HG02852 (cell line): Measurements from ENCODE around the gene ISLR.
"Not testable (repeated sequence)": the region's sequence is repeated elsewhere in the genome, so short reads cannot be mapped to it uniquely, and the experiment has no call there.

Source experiments
- ATAC-seq: cut with Tn5 transposase; IDR thresholded peaks from one replicate; pipeline ENCODE4 v1.9.1; 2021; ENCODE audit warnings: mild to moderate bottlenecking, moderate library complexity; ENCODE audit not compliant: unreplicated experiment

Gene ISLR

DNA sequence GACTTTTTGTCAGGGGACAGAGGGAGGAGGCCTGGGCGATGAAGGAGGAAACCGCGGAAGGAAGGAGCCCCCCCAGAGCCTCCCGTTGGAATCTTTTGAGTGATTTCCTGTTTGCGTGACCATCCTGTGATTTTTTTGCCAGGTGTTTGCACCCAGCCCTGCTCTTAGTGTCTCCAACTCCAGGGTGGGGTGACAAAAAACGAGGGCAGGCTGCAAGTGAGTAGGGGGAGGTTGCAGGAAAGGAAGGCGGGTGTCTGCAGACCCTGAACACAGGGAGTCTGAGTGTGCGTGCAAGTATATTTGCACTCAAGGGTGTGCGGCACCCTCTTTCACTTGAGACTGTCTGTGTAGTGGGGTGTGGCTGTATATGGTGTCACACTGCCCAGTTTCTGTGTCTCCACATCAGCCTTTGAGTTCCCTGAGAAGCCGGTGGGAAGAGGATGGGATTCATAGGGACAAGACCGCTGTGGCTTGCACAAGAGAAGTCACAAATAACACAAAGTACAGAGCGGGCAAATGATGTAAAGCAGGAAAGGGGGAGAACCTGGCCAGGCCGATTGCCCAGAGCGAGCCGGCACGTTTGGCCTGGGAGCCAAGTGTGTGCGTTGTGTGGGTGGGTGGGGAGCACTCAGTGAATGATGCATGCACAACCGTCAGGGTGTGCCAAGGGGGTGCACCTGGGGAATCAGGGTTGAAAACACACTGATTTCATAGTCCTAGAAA lies 36.5 kb upstream of the ISLR start:
- ATAC-seq, result no peak

DNA sequence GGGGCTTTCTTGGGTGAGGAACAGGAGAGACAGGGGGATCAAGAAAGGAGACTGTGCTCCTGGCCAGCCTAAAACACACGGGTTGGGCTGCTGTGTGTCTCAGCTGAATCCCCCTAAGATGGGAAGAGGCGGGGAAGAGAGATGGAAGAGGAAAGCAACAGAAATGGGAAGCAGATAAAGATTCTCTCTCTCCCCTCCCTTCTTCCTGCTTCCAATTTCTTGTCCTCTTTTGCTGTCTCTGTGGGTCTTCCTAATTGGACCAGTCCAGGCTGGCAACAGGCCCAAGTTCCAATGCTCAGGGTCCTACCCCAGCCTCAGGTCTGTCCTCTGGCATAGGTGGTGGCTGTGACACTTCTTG lies 36.0 kb upstream of the ISLR start:
- ATAC-seq, result no peak

DNA sequence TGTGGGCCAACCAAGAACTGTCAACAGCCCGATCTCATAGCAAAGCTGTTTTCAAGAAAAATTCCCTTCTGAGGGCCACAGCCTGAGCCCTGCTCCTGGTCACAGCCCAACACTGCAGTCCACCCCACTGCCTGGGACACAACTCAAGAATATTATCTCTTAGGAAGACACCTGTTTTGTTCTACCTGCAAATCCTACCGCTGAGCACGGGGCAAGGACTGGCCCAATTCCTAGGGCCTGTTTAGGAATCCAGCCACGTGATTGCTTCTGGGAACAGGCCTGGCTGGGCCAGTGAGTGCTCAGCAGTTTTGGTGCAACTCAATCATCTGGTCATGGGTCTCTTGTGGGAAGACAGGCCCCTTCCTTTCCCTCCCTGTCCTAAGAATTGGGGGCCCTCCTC lies 34.9 kb upstream of the ISLR start:
- ATAC-seq, result no peak

- no peak for ATAC-seq
These were observed 31.9 kb upstream of the ISLR start for GRCh38 chr15:74141591-74141990.

- ATAC-seq, result no peak
These were observed 29.2 kb upstream of the ISLR start for GRCh38 chr15:74144153-74144775.

DNA sequence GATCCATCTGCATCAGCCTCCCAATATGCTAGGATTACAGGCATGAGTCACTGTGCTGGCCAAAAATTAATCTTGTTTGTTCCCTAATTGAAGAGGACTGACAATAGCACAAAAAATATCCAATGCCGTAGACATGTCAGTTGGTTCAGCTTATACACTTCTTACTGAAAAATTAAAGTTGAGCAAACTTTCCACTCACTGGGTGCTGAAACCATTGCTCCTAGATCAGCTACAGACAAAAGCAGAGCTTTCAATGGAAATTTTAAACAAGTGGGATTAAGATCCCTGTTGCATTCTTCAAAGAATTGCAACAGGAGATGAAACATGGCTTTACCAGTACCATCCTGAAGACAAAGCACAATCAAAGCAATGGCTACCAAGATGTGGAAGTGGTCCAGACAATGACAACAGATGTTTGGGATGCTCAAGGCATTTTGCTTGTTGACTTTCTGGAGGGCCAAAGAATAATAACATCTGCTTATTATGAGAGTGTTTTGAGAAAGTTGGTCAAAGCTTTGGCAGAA lies 27.2 kb upstream of the ISLR start:
- no peak for ATAC-seq

DNA sequence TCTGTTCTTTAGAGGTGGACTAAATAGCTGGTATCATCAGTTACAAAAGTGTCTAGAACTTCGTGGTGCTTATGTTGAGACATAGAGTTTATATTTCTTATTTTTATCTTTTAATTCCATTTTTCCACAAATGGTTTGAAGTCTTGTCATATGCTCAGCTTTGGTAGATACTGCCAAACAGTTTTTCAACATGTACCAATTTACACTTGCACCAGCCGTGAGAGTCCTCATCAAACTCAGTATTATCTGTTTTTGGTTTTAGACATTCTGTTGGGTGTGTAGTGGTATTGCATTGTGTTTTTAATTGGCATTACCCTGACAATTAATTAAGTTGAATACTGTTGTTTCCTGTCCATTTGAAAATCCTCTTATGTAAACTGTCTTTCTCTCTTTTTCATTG lies 26.5 kb upstream of the ISLR start:
- ATAC-seq, result no peak

GRCh38 chr15:74155766-74156417 lies 17.6 kb upstream of the ISLR start:
- no peak for ATAC-seq

DNA sequence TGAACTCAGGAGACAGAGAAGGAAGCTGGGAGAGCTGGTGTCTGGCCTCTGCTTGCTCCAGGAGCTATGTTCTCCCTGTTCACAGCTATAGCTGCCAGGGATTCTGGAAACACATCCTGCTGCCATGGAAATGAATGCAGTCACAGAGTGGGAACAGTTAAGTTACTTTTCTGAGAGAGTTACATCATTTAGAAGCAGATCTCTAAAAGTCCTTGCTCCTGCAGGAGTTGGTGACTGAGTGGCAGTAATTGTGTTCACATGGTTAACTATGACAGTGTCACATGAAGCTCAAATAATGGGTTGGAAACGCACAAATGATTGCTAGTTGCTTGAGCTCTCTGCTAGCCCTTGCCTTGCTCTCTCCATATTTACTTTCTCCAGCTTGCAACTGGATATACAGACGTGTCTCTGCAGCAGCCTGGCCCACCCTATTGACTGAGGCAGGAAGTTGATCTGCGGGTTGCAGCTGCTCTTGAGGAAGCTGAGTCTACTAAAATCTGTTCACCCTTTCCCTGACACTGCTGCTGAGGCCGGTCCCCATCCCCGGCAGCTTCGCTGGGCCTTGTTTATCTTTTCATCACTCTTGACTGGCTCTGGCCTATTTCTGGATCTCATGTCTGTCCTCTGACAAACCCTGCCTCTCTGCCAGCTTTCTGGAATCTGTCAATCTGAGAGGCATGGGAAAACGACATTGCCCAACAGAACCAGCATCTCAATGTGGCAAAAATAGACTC lies 16.7 kb upstream of the ISLR start:
- ATAC-seq, result no peak

- no peak for ATAC-seq
These were observed 15.4 kb upstream of the ISLR start for GRCh38 chr15:74157868-74158827.

DNA sequence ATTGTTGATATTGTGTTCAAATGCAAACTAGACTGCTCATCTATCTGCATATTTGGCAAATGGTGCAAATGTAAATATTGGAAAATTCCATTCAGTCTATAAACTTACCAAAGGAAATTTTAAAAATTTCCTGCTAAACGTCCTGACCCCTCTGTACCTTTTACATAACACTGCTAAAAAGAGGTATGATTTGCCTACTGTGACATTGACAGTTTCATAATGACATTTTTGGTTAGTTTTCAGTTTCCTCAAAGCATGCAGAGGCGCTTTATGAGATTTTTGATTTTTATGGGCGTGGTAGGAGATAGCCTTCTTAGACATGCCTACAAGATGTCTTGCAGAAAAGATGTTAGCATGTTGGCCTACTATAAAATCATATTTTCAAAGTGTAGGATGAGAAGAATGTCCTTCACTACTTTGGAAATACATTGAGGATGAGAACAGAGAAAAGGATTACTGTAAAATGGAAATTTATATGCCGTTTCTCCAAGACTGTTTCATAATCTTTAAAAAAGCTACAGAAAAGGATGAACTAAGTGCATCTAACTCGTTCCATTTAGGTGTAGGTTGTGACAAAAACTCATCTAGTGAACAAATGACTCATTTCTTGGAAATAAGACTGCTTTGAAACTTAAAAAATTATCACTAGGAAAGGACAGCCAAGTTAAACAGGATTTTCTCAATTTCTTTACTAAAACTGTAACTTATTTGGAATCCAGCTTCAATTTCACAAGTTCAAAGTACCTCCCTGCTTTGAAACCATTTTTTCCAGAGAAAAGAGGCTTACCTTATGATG lies 14.5 kb upstream of the ISLR start:
- ATAC-seq, result no peak

- no peak for ATAC-seq
These were observed 13.7 kb upstream of the ISLR start for GRCh38 chr15:74159773-74160172.

- not testable (repeated sequence) for ATAC-seq
These were observed 13.1 kb upstream of the ISLR start for GRCh38 chr15:74160390-74160789.

GRCh38 chr15:74162195-74162536 lies 11.3 kb upstream of the ISLR start:
- not testable (repeated sequence) for ATAC-seq

- ATAC-seq, result no peak
These were observed 8.0 kb upstream of the ISLR start for GRCh38 chr15:74165461-74165860.

GRCh38 chr15:74167891-74168331 lies 5.6 kb upstream of the ISLR start:
- no peak for ATAC-seq

- no peak for ATAC-seq
These were observed 4.8 kb upstream of the ISLR start for GRCh38 chr15:74168711-74169126.

- ATAC-seq, result no peak
These were observed 3.3 kb upstream of the ISLR start for GRCh38 chr15:74170071-74170844.
